VCaP (cell line): ENCODE measurements around the gene BPIFB4.
"Not testable (repeated sequence)": the region's sequence is repeated elsewhere in the genome, so short reads cannot be mapped to it uniquely, and the experiment has no call there.

Experiments
- H3K27ac ChIP-seq: fragments of 450-650 bp; 2 replicates; pipeline ENCODE4 v1.5.1; 2017
- CTCF ChIP-seq: fragments of 450-650 bp; conservative IDR thresholded peaks from 2 replicates; pipeline ENCODE4 v1.5.1; 2017; ENCODE audit warnings: mild to moderate bottlenecking, moderate library complexity

BPIFB4 gene

GRCh38 chr20:33099843-33100538, 20.5 kb downstream of the BPIFB4 start:
- H3K27ac ChIP-seq, result no peak overlapping the region
- no peak for TF ChIP-seq CTCF

GRCh38 chr20:33103556-33103955, 24.1 kb downstream of the BPIFB4 start:
- no peak for TF ChIP-seq CTCF
- no peak overlapping the region for H3K27ac ChIP-seq

- no peak overlapping the region for H3K27ac ChIP-seq
- no peak for TF ChIP-seq CTCF
Observed at GRCh38 chr20:33104336-33104735, 24.9 kb downstream of the BPIFB4 start.

GRCh38 chr20:33105316-33105924, 26.0 kb downstream of the BPIFB4 start:
- no peak overlapping the region for H3K27ac ChIP-seq
- no peak for TF ChIP-seq CTCF

GRCh38 chr20:33106058-33106620, 26.7 kb downstream of the BPIFB4 start:
- H3K27ac ChIP-seq, result not testable (repeated sequence)

GRCh38 chr20:33108661-33109060, 29.2 kb downstream of the BPIFB4 start:
- no peak for TF ChIP-seq CTCF
- no peak overlapping the region for H3K27ac ChIP-seq

GRCh38 chr20:33110147-33110825, 30.8 kb downstream of the BPIFB4 start:
- no peak overlapping the region for H3K27ac ChIP-seq
- TF ChIP-seq CTCF, result no peak
